ENCODE data around the gene FBXO10.

The FBXO10 gene

GRCh38 chr9:37503736-37504135 lies 72.4 kb downstream of the FBXO10 start:
- TF ChIP-seq, protein P1, sequence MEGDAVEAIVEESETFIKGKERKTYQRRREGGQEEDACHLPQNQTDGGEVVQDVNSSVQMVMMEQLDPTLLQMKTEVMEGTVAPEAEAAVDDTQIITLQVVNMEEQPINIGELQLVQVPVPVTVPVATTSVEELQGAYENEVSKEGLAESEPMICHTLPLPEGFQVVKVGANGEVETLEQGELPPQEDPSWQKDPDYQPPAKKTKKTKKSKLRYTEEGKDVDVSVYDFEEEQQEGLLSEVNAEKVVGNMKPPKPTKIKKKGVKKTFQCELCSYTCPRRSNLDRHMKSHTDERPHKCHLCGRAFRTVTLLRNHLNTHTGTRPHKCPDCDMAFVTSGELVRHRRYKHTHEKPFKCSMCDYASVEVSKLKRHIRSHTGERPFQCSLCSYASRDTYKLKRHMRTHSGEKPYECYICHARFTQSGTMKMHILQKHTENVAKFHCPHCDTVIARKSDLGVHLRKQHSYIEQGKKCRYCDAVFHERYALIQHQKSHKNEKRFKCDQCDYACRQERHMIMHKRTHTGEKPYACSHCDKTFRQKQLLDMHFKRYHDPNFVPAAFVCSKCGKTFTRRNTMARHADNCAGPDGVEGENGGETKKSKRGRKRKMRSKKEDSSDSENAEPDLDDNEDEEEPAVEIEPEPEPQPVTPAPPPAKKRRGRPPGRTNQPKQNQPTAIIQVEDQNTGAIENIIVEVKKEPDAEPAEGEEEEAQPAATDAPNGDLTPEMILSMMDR (IDR thresholded peaks at IDR 0.05; ENCODE audit: extremely low read depth, missing control alignments) = no peak
- DNase-seq (ENCODE audit: low spot score) = no peak

GRCh38 chr9:37501957-37502596 lies 74.1 kb downstream of the FBXO10 start:
- TF ChIP-seq, protein P1 (IDR thresholded peaks at IDR 0.05; ENCODE audit: extremely low read depth, missing control alignments) = no peak
- DNase-seq (ENCODE audit: low spot score) = no peak

DNA sequence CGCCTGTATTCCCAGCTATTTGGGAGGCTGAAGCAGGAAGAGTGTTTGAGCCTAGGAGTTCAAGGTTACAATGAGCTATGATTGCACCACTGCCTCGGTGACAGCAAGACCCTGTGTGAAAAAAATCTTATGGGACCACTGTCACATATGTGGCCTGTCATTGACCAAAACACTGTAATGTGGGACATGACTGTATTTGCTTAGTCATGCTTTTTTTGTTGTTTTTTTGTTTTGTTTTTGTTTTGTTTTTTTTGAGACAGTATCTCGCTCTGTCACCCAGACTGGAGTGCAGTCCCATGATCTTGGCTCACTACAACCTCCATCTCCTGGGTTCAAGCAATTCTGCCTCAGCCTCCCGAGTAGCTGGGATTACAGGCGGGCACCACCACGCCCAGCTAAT lies 76.9 kb downstream of the FBXO10 start:
- TF ChIP-seq, protein P1 (IDR thresholded peaks at IDR 0.05; ENCODE audit: extremely low read depth, missing control alignments) = no peak
- no peak for DNase-seq (ENCODE audit: low spot score)

- TF ChIP-seq, protein P1 (IDR thresholded peaks at IDR 0.05; ENCODE audit: extremely low read depth, missing control alignments) = no peak
- DNase-seq (ENCODE audit: low spot score) = no peak
Observed at GRCh38 chr9:37498457-37498856, 77.7 kb downstream of the FBXO10 start.

DNA sequence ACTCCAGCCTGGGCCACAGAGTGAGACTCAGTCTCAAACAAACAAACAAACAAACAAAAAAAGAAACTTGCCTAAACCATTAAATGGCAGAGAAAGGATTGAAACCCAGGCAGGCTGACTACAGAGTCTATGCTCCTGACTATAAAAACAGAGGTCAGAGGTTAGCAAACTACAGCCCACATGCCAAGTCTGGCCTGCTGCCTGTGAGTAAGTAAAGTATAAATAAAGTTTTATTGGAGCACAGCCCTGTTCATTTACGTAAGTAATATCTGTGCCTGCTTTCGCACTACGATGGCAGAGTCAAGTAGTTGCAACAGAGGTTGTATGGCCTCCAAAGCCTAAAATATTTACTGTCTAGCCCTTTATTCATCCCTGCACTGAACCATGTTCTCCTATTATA lies 78.9 kb downstream of the FBXO10 start:
- no peak for DNase-seq (ENCODE audit: low spot score)
- TF ChIP-seq, protein P1 (IDR thresholded peaks at IDR 0.05; ENCODE audit: extremely low read depth, missing control alignments) = no peak

- TF ChIP-seq, protein P1 (IDR thresholded peaks at IDR 0.05; ENCODE audit: extremely low read depth, missing control alignments) = no peak
- no peak for DNase-seq (ENCODE audit: low spot score)
Observed at GRCh38 chr9:37496020-37496419, 80.2 kb downstream of the FBXO10 start.

GRCh38 chr9:37495571-37495970 lies 80.6 kb downstream of the FBXO10 start:
- TF ChIP-seq, protein P1 (IDR thresholded peaks at IDR 0.05; ENCODE audit: extremely low read depth, missing control alignments) = no peak
- DNase-seq (ENCODE audit: low spot score) = no peak
